HG03378 (cell line): ENCODE measurements around the gene ANK3.

Source experiments
- ATAC-seq: cut with Tn5 transposase; IDR thresholded peaks from one replicate; pipeline ENCODE4 v1.9.1; 2021; ENCODE audit warnings: mild to moderate bottlenecking, moderate library complexity; ENCODE audit not compliant: unreplicated experiment

ANK3 gene

DNA sequence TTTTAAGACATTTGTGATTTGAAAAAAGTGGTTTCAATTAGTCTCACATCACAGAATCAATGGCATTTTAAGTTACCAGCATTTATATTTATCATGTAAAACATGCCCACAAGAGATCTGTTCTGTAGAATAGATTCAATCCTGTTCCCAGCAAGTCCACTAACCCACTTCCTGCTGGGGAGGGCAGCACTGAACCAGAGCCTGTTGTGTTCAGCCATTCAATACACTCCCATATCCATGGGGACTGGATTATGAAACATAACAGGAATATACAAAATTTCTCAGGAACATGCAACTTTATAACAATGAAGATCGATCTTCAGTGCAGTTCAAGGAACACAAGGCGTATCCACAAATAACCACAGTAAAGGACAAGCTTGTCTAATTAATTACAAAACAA lies 24.4 kb upstream of the ANK3 start:
- ATAC-seq, result no peak

DNA sequence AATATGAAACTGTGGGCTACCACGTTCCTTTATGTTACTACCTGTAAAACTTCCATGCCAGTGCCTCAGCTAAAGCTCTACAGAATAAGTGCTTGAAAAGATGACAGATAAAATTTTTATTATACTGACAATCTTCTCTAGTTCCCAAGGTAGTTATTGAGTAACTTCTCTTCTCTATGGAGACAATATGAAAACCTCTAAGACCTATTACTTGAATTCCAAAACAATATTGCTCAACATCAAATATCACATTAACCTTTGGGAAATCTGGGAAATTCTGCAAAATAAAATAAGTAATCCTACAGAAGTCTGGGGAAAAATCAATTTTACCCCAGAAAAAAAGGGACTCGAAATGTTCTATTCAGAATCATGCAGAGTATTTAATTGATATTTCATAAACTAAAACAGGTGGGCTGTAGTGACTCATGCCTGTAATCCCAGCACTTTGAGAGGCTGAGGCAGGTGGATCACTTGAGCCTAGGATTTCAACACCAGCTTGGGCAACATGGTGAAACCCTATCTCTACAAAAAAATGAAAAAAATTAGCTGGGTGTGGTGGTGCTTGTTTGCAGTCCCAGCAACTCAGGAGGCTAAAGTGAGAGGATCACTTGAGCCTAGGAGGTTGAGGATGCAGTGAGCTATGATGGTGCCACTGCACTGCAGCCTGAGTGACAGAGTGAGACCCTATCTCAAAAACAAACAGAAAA lies 23.8 kb upstream of the ANK3 start:
- ATAC-seq, result no peak

DNA sequence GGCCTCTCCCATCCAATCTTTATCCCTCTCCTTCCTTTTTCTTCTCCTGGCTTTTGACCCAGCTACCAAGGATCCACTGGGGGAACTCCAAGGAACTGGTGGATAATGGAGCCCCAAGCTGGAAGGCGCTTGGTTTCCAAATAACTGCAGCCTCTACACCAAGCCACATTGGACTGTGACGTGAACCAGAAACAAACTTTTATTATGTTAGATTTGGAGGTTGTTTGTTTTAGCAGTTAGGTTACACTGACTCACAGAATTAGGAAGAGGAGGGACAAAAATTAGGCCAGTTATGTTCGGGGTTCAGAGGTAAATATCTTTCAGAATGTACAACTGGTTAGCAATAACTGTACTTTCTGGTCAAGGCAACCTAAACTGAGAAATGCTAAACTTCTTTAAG lies 21.3 kb upstream of the ANK3 start:
- no peak for ATAC-seq

DNA sequence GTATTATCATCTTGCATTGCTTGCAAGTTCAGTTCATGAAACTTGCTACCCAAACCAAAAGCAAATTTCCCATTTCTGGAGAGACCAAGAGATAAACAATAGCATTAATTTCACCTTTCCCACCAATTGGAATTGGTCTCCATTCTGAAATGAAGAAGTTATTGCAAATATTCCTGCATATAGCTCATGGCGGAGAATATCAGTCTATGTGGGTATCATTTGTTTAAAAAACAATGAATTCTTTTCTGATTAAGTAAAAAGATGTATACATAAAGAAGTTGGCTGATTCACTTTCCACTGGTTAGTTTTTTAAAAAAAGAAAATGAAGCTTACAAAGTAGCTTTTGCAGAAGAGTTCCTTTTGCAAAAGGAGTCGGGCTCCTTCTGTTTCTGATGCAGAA lies 19.5 kb upstream of the ANK3 start:
- ATAC-seq, result no peak

DNA sequence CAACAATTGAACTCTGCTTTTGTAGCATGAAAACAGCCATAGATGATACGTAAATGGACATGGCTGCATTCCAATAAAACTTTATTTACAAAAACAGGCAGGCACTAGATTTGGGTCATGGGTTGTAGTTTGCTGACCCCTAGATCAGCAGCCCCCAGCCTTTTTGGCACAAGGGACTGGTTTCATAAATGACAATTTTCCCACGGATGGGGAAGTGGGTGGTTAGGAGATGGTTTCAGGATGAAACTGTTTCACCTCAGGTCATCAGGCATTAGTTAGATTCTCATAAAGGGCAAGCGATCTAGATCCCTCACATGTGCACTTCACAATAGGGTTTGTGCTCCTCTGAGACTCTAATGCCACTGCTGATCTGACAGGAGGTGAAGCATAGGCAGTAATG lies 16.5 kb upstream of the ANK3 start:
- no peak for ATAC-seq

DNA sequence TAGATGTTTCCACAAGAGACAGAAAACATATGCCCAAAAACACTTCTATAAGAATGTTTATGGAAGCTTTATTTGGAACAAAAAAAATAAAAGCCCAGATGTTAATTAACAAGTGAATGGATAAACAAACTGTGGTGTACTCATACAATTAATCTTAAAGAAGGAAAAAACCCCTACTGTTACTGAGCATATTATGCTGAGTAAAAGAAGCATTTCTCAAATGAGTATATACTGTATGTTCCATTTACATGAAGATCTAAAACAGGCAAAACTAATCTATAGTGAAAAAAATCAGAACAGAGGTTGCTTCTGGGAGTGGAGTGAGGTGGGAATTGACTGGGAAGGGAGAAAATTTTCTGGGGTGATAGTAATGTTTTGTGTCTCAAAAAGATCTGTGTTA lies 15.5 kb upstream of the ANK3 start:
- ATAC-seq, result no peak

DNA sequence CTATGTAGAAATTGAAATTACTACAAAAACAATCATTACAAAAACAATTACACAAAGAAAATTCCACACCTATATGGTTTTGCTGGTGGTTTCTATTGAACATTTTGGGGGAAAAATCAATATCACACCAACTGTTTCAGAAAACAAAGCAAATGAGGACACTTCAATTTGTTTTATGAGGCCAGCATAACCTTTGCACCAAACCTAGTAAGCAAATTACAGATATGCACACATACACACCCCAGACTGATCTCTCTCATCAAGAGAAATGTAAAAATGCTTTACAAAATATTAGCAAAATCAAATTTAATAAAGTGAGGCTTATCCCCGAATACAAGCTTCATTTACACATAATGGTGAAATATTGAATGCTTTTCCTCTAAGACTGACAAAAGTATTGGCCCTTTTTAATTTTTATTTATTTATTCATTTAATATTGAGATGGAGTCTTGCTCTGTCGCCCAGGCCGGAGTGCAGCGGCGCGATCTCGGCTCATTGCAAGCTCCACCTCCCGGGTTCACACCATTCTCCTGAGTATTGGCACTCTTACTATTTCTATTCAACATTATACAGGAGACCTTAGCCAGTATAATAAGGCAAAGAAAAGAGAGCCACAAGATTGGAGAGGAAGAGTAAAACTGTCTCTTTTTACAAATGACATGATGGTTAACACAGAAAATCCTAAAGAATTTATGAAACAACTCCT lies 13.6 kb upstream of the ANK3 start:
- ATAC-seq, result no peak

DNA sequence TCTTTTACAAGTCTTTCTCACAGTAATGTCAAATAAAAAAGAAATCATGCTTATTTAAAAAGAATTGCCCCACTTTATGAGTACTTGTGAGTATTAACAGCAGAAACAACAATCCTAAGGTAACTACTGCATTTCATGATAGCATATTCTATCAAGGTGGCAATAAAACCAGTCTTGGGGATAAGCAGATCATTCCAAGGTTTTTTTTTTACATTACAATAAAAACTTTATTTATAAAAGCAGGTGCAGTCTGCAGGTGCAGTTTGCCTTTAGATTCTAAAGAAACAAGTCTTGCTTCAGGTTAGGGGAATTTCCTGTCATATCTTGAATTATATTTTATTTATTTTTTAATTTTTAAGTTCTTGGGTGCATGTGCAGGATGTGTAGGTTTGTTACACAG lies 10.7 kb upstream of the ANK3 start:
- ATAC-seq, result no peak

DNA sequence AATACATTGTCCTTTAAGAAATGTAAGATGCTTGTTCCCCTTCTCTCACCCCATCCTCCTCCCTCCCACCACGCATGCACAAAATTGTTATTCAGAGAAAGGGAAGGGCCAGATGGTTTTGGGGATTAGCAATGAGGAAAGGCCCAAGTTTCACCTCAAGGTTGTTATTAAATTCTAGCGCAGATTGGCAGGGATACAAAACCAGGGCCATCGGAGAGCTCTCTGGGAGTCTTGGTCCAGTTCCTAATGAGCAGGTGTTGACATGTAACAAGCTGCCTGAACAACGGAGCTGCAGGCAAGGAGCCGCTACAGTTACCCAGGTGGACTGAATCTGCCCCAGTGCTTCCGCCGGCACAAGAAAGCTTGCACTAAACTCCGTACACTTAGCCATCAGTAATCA lies 9.7 kb upstream of the ANK3 start:
- ATAC-seq, result no peak

DNA sequence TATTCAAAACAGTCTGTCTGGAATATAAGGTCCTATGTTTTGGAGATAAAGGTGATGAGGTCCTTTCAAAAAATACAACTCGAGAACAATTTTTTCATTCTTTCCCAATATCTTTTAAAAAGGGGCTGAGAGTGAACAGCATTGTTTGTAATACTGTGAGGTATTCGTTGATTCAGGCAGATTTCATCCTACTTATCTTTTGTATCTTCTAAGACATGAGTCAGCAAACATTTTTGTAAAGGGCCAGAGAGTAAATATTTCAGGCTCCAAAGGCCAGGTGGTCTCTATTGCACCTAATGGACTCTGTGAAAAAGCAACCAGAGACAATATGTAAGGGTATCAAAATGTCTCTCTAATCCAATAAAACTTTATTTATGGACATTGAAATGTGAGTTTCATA lies 8.1 kb upstream of the ANK3 start:
- ATAC-seq, result no peak

DNA sequence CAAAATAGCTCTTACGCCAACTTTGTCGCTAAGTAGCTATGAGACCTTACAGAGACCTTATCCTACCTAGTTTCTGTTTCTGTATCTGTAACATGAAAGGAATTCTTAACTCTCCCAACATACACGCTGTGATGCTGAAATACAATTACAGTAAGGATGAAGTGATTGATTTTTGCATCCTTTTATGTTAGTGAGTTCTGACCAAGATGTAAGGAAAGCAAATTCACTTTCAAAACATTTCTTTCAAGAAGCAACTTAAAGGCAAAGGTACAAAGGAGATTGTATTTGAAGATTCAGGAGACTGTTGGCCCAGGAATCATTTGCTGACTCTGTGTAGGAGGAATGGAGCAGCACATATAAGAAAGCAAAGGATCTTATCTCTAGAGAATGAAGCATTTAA lies 7.1 kb upstream of the ANK3 start:
- no peak for ATAC-seq

DNA sequence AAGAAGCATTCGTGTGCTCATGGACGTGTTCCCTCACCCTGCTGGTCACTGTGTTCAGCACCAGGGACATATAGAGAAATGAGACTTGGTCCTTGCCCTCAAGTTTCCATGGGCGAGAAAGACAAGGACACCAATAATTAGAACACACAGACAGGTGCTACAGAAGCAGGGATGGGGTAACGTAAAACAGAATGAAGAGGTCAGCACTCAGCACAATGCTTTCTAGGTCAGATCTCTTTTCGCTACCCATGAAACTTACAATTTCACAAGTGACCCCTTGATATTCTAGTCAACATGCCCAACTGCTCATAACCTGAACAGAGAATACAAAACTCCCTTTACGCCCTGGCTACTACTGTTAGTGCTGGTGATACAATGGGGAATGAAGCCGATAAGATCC lies 6.0 kb upstream of the ANK3 start:
- no peak for ATAC-seq

DNA sequence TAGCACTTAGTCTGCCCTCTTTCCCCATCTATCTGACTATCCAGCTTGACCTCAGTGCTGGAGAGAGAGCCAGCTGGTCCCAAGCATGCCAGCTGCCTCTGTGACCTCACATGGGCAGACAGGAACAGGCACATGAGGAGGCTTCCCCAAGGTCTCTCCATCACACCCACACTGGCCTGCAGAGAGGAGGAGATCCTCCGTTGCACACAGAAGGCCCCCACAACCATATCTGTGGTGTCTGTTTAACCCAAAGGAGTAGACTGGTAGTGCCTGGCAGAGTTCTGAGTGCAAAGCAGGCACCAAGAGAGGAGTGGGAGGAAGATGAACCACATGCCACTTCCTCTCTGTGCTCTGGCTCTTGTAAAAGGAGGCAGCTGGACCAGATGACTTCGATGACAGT lies 4.8 kb upstream of the ANK3 start:
- no peak for ATAC-seq

DNA sequence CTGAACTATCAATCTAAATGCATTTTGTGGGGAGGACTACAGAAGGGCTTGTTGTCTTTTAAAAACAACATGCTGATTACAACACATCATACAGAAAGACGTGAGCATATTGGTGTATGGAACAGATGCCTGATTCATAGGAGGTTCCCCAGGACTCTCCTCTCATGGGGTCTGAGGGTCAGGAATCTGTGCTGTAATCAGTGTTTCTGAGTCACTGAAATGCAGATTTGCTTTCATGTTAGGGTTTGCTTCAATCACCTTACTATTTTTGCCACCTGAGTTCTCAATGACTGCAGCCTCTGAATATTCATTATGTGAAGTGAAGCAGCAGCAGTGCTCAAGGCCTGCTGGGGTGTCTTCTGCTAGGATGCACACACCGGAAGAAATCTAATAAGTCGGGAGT lies 550 bp upstream of the ANK3 start:
- no peak for ATAC-seq

DNA sequence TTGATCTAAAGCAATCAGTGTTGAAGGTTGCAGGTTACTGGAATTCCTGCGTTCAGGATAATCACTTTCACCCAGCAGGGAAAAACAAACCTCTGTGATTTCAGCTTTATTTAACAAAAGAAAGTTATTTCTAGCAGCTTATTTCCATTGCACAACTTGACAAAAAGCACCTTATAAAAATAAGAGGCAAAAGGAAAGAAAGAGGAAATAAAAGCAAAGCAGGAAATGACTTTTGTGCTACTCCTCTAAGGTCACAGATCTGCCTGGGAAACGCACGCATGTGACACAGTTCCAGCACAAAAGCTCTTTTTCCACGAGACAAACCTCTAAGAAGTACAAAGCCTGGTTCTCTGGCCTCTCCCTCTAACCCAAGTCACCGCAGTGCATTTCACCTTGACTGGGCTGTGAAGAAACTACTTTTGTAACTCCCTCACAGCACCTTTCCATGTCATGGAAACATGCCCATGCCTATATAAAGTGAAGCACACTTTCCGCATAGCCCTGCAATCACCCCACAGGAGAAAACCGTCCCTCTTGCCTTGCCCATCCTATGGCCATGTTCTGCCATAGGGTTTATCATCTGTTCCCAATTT lies 870 bp downstream of the ANK3 start:
- no peak for ATAC-seq

DNA sequence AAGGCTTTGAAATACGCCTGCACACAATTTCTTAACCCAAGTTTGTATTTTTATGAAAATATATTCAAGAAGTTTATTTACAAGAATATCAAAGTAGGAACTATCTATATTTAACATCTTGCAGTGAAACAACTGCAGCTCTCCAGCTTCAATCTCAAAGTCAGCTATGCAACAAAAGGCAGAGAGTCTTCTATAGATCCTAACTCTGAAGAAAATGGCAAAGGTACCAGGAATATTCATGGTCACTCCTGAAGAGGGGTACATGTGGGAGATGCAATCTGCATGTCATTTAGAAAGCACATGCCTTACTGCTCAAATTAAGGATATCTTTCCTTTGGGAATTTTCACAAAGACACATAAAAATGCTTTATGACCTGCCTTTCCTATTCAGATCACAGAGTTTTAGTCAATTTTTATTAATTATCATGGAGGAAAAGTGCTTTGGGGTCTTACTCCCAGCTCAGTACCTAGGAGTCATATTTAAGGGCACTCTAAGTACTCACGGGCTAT lies 1.5 kb downstream of the ANK3 start:
- no peak for ATAC-seq

DNA sequence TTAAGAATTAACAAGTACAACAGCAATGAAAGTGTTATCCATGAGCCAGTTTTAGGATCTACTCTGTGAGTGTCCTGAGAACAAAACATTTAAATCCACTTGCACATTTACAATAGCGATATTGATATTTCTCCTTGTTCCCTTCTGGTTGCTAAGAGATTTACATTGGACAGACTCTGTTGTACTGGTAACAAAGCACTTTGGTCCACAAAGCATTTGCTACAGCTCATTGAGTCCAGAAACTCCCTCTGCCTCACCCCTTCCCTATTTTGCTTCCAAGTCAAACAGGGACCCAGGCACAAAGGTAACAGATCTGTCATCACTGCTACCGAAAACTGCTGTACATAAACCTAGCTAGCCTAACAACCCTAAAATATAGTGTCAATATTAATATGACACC lies 2.1 kb downstream of the ANK3 start:
- no peak for ATAC-seq

DNA sequence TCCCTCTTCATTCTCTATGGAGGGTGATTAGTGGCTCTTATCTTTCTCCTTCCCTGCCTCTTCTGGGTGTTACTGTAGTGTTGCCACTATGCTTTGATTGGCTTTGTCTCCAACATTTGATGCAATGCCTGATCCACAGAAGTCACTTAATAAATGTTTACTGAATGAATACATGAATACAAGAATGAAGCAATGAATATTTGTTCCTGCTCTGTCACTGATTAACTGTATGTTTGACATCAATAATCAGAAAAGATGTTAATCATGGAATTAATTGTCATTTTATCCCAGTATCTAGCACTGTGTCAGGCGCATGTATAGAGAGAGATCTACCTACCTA lies 4.3 kb downstream of the ANK3 start:
- no peak for ATAC-seq

DNA sequence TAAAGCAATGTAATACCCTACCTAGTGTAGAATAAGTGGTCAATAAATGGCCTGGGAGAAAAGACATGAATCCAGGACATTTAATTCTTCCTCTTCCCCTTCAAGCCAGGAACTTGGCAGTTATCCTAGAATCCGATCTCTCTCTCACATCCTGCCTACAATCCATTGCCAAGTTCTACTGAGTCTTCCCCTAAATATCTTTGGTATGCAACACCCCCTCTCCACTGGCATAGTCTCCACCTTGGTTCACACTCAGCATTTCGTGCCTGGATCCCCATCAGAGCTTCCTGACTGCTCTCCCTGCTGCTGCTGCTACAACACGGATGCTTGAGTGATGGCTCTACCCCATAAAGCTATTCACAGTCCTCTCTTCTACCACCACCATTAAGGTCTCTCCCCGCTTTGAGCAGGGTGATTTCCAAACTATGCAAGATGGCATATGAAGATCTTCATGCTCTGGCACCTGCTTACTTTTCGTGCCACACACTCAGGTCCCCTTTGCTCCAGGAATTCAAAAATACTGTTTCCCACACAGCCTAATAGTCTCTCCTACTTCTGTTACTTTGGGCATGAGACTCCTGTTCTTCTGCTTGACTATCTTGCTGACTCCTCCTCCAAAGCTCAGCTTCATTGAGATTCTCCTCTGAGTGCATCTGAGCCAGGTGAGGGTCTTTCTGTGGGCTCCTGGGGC lies 4.8 kb downstream of the ANK3 start:
- no peak for ATAC-seq

DNA sequence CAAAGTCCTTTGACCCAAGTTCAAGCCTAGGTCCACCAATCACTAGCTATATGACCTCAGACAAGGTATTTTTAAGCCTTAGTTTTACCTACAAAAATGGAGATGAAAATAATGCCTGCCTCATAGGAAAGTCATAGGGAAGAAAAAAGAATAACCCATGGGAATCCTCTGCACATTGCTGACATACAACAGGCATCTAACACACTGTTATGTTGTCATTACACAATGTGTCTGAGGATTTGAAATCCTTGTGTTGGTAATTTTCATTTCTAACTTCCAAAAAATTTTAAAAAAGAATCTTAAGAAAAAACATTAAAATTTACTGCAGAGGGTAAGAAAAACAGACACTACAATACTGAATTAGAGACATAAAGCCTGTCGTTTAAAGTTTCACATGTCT lies 5.7 kb downstream of the ANK3 start:
- no peak for ATAC-seq

DNA sequence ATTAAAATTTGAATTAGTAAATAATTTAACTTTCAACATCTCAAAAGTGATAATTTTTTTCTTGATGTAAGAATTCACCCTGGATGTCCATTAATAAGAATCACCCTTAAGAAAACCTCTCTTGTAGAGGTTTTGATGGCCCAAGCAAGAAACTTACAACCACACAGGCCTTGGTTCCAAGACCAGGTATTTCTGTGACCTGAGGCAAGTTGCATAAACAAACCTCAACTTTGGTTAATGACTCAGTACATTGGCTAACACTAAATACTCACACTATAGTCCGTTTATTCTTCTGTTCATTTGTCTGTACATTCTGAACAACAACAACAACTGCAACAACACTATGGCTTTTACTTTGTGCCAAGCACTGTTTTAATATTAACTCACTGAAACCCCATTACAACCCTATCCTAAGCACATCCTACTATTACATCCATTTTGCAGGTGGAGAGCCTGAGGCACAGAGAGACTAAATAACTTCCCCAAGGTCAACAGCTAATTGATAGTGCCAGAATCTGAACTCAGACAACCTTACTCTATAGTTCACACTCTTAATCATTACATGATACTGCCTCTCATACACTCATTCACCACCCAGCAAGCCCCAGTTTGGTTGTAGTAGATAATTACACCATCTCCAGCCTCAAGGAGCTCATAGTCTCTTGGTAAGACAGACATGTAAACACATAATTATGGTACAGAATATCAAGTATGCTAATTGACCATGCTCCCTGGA lies 6.6 kb downstream of the ANK3 start:
- ATAC-seq, result no peak
